Fibroblast of lung (primary cell): Measurements from ENCODE around the gene C2orf76.

Experiments used
- CTCF ChIP-seq, 2 donors: IDR thresholded peaks in 1 of 2; conservative IDR thresholded peaks in 1 of 2; 1 replicate in 1 of 2; 2 replicates in 1 of 2; pipeline ENCODE4 v1.5.1; 2011 to 2012; ENCODE audit warnings: low read length in 2 of 2, control low read depth in 1 of 2, inconsistent platforms in 1 of 2, low read depth in 1 of 2, mild to moderate bottlenecking in 1 of 2
- EZH2 ChIP-seq: IDR thresholded peaks from 2 replicates; pipeline ENCODE4 v1.5.1; 2012; ENCODE audit warnings: low read length, control low read depth, mild to moderate bottlenecking; ENCODE audit errors: missing control alignments

DNA sequence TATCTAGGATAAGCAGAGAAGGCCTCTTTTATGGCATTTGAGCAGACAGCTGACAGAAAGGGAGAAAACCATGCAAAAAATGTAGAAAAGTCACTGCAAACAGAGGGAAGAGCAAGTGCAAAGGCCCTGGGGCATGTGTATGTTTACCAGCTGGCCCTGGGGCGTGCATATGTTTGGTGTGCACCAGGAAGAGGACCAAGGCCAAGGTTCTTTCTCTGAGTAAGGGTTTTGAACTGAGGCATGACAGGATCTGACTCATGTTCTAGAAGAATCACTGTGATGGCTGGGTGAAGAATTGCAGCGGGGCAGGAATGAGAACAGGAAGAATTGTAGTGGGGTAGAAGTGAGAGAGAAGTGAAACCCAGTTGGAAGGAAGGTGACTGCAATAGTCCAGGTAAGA is 73.4 kb downstream of the C2orf76 start:
- TF ChIP-seq CTCF (conservative IDR thresholded peaks at IDR 0.05 in 1 of 2, IDR thresholded peaks at IDR 0.05 in 1 of 2; ENCODE audit: low read depth in 1 of 2, low read length in 2 of 2) (no peak), EZH2 (no peak)
